ENCODE data around the gene SPOCK3.
"Not testable (repeated sequence)": the region's sequence is repeated elsewhere in the genome, so short reads cannot be mapped to it uniquely, and the experiment has no call there.

Gene SPOCK3
- total RNA-seq: 0 to 0.17 reads per million in 2 donors

DNA sequence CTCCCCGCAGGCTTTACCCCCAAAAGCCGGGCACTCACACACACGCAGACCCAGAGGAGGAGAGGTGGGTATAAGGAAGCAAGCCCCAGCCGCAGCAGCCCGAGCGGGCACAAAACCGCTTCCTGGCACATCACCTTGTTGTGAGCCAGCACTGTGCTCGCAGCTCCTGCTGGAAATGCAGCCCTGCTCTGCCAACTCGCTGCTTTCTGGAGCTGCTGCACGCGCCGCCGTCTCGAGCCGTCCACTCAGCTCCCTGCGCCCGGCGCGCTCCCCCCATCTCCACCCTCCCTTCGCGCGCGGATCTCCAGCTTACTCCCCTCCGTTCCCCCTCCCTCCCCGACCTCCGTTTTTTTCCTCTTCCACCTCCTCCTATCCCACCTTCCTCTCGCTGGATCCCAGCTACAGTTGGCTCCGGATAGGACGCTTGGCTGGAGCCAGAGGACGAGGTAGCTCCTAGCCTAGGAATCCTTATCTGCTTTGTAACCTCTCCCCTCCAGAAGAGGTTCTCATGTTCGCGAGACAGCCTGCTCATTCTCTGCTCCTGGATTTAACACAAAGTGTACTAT lies at the start of gene SPOCK3:
TSS of gene SPOCK3 (minus strand) at position 179 of the 566 bp plus-strand sequence.
- no peak for DNase-seq

- no peak for DNase-seq
Measured at GRCh38 chr4:167282171-167282864, 48.0 kb upstream of the SPOCK3 start.

GRCh38 chr4:167281545-167281944 lies 47.3 kb upstream of the SPOCK3 start:
- not testable (repeated sequence) for DNase-seq

GRCh38 chr4:167274351-167274750 lies 40.1 kb upstream of the SPOCK3 start:
- no peak for DNase-seq

- no peak for DNase-seq
Measured at GRCh38 chr4:167265231-167265630, 30.9 kb upstream of the SPOCK3 start.

GRCh38 chr4:167248271-167248670 lies 14.0 kb upstream of the SPOCK3 start:
- DNase-seq: no peak

- no peak for DNase-seq
Measured at GRCh38 chr4:167239627-167240026, 5.3 kb upstream of the SPOCK3 start.

DNA sequence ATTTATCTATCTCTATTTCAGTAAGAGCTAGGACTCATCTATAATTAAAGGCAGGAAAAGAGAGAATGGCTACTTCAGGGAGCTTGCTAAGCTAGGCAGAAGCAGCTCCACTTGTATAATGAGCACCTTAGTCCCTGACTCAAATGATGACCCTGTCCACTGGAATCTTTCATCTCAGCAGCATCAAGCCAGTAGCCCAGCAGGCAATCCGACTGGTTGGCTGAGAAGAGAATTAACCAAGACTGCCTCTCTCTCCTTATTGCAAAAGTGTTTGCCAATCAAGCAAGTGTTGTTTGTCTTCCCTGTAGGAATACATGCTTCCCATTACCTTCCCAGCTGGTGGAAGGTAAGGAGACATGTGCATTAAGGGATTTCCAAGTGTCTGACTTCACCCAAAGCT lies 3.9 kb upstream of the SPOCK3 start:
- no peak for DNase-seq

DNA sequence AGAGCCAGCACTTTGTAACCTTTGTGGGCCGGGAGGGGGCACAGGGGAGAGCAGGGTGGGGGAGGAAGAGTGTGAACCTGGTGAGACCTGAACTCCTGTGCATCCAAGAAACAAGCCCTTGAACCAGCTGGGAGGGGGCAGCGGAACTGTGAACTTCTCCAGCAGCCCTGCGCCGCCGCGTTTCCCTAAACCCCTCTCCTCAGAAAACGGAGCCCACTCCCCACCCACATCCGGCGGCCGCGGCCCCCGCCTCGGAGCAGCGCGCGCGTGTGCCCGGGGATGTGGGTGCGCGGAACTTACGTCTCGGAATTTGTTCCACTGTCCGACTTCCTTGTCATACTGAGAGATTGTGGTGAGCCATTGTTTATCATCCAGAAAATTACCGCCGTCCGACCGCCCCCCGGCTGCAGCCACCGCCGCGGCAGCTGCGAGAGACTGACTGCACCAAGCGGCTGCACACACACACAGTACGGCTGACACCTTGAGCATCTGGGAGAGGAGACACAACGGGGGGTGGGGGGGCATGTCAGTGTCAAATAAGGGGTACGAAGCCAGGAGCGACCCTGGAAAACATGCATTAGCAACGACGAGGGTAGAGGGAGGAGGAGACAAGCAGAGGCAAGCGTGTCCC lies 494 bp downstream of the SPOCK3 start:
- peak; percentile 7 for DNase-seq

- no peak for DNase-seq
Measured at GRCh38 chr4:167232805-167233684, 1.2 kb downstream of the SPOCK3 start.

DNA sequence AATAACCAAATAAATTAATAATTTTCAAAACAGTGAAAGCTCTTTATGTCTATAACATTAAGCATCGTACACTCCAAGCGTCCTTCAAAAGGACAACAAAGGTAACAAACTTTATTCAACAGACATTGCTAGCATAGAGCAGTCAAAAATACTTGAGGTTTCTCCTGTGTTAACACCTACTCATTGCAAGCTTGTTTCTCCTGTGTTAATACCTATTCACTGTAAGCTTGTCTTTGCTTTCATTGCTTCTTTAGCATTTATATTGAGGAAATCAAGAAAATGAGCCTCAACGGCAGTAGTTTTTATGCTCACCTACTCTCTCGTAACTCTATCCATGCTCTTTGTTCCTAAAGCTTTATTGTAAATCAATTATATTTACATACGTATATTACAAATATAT lies 3.5 kb downstream of the SPOCK3 start:
- no peak for DNase-seq

- DNase-seq: no peak
Measured at GRCh38 chr4:167222099-167222498, 12.2 kb downstream of the SPOCK3 start.

DNA sequence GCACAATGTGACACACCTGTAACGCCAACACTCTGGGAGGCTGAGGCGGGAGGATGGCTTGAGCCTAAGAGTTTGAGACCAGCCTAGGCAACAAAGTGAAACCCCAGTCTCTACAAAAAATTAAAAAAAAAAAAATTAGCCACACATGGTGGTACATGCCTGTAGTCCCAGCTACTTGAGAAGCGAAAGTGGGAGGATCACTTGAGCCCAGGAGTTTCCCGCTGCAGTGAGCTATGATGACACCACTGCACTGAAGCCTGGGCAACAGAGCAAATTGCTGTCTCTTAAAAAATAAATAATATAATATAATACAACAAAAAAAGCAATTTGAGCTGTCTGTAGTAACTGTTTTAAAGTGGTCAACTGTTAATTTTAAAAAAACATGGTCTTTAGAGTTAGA lies 13.2 kb downstream of the SPOCK3 start:
- DNase-seq: no peak

GRCh38 chr4:167218022-167218608 lies 16.2 kb downstream of the SPOCK3 start:
- no peak for DNase-seq

DNA sequence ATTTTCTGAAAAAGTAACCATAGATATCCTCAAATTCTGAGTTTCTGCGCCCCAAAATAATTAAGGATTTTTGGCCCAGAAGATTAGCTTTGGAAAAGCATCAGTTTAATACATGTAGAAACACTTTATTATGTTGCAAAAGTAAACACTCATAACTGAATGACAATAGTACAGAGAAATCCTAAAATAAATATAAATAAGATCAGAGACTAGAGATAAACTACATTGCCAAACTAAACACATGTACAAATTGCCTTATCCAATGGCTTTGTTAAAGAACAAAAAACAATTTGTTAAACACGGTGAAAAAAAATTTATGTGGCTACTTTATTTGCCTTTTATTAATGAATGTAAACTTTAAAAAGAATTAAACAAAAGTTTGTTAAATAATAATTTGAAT lies 17.5 kb downstream of the SPOCK3 start:
- DNase-seq: no peak

DNA sequence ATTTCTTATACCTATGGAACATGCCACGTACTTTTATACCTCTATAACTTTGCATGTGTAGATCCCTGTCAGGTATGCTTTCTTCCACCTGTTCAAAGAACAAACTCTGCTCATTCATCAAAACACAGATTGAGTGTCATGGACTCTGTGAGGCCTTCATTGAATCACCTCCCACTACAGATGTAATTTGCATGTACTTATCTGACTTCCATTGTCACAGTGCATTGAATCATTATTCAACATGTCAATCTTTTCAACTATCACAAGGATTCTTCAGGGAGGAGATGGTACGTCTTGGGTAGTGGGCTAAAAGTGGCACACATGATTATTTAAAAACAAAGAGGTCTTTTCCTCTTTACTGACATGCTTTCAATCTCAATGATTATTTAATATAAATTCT lies 24.1 kb downstream of the SPOCK3 start:
- DNase-seq: no peak

- no peak for DNase-seq
Measured at GRCh38 chr4:167196344-167197012, 37.8 kb downstream of the SPOCK3 start.

- no peak for DNase-seq
Measured at GRCh38 chr4:167190379-167190778, 43.9 kb downstream of the SPOCK3 start.

- no peak for DNase-seq
Measured at GRCh38 chr4:167185465-167185864, 48.8 kb downstream of the SPOCK3 start.

DNA sequence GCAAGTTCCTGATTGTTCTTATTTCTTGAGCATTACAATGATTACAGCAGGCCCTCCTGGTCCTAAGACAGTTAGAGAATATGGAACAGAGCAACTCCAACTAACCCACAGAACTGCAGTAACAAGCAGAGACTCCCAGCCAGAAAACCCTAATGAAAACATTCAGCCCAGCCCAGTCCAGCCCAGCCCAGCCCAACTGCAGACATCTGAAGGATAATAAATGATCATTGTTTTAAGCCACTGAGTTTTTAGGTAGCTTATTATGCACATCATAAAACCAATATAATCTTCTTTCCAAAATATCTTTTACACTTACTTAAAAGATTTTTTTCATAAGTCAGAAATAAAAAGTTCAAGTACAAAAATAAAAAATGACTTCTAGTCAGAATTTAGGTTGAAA lies 51.3 kb downstream of the SPOCK3 start:
- no peak for DNase-seq

GRCh38 chr4:167177925-167178324 lies 56.4 kb downstream of the SPOCK3 start:
- DNase-seq: no peak

GRCh38 chr4:167176723-167177367 lies 57.4 kb downstream of the SPOCK3 start:
- DNase-seq: no peak

Measured in activated gamma-delta T cell (primary cell).